Stimulated activated CD8-positive, alpha-beta memory T cell treated with anti-CD3 and anti-CD28 coated beads, Interleukin-15, amount 100 ng/mL, for 48 hours (primary cell): ENCODE results near the gene GFOD2.

Experiments used
- DNase-seq, 2 donors: peaks; one replicate each; pipeline ENCODE4 v3.0.0-alpha.2; 2020; ENCODE audit warnings: low read depth in 2 of 2

Gene GFOD2

DNA sequence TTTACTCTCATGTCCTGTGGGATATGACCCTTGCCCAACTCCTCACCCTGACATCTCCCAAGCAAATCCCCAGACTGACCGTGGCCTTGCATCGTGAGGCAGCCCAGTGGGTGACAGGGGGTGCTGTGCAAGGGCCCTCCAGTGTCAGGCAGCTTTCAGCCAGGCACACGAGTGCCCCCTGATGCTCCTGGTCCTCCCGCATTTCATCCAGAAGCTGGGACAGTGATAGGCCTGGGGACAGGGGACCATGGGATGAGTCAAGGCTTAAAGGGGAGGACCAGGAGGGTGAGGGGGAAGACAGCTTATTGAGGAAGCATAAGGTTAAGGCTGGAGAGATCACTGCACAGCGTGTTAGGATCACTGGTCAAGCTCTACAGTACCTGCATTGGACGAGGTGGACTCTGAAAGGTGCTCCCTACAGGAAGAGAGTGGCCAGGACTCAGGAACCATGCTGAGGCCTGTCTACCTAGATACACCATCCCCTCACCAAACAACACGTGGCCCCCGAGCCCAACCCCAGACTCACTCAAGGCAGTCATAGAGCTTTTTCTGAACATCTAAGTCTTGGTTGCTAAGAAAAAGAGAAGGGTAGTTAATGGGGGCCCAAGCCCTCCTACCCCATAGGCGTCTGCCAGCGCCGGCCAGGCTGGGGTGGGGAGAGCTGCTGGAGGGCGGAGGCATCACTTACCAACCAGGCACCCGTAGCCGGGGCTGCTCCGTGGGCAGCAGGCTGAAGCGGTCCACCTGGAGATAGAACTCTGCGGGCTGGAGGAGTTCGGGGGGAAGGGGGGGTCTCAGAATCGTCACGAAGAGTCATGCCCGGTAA, 60.1 kb downstream of the GFOD2 start:
- DNase-seq: no peak

DNA sequence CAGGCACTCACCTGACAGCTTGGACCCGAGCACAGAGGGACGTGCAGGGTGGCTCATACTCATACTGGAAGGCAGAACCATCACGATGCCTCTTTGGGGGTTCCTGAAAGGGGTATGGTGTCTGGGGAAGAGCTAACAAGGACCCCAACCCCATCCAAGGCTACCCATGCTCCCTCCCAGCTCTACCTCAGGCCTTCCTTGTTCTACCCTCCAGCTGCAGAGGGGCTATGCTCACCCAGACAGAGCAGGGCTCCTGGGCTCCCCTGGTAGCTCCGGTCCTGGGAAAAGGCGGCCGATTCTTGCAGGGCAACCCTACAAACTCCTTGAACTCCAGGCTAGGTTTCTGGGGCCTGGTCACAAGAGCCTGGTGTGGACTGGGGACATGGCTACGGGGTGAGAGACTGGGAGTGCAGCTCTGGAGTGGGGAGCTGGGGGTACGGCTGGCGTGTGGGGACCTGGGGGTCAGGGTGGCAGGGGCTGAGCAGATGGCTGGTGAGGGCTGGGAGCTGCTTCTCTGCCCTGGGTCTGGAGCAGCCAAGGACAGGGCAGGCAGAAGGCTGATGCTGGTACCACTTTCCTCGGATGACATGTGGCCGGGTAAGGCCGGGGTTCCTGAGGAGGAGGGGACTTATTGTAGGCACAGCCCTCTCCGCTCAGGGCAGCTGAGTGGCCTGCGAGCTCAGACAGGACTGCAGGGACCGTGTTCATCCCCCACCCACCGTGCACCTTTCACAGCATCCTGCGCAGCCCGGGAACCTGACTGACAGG, 61.2 kb downstream of the GFOD2 start:
- DNase-seq: no peak

DNA sequence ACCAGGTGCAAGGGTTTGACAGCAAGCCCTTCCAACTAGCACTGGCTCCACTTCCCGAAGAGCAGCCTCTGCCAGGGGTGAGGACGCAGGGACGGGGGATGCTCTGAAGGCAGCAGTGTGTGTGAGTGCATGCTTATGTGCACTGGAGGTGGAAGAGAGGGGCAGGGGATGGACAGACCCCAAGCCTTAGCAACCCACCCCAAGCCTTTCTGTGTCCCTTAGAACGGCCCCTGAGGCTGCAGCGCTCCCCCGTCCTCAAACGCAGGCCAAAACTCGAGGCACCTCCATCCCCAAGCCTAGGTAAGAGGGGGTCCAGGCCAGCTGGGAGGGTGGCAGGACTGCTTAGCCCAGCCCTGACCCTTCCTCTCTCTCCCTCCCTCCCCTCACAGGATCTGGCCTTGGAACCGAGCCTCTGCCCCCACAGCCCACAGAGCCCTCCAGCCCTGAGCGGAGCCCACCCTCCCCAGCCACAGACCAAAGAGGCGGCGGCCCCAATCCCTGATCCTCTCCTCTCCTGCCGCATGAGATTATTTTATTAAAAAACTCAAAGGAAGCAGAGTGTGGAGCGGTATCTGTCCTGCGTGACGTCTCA, 62.0 kb downstream of the GFOD2 start:
- no peak for DNase-seq

DNA sequence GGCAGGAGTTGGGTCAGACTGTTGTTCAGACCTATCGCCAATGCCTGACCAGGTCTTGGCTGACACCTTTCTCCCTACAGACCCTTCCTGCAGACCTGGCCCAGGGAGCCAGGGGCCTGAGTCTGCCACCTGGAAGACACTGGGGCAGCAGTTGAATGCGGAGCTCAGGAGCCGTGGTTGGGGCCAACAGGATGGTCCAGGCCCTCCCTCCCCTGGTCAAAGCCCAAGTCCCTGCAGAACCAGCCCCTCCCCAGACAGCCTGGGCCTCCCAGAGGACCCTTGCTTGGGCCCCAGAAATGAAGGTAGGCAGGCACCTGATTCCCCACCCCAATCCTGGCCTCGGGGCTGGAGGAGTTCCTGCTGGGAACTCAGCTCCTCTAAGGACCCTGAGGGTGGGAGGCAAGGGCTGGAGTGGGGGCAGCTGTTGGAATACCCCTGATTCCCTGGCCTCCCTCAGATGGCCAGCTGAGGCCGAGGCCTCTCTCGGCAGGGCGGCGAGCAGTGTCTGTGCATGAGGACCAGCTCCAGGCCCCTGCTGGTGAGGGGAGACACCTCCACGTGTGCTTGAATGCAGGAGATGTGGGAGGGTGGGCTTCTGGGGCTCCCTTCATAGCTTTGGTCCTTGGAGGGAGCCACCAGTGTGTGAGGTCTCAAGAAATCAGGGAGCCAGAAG, 62.6 kb downstream of the GFOD2 start:
- no peak for DNase-seq

DNA sequence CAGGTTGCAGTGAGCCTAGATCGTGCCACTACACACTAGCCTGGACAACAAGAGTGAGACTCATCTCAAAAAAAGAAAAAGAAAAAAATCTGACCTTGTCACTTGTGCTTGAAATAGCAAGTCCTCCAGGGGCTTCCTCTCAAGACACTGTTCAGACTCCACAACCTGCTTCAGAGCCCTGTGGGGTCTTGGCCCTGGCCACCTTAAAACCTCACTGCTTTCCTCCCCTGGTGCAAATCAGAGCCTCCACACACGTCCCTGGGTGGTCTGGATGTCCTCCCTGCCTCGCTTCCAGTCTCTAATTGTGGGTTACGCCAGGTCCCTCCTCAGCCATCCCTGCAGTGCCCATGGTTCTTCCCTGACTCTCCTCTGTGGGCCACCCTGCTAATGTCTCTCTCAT, 63.8 kb downstream of the GFOD2 start:
- no peak for DNase-seq

DNA sequence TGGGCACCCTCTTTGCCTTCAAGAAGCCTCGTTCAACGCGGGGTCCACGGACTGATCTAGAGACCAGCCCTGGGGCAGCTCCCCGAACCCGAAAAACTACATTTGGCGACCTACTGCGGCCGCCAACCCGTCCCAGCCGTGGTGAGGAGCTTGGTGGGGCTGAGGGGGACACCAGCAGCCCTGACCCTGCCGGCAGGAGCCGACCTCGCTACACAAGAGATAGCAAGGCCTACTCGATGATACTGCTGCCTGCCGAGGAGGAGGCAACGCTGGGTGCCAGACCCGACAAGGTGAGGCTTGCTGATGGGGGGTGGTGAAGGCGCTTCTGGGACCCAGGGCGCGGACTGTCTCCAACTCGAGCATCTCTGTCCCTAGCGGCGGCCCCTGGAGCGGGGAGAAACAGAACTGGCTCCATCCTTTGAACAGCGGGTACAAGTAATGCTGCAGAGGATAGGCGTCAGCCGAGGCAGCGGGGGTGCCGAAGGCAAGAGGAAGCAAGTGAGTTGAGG, 64.7 kb downstream of the GFOD2 start:
- no peak for DNase-seq

DNA sequence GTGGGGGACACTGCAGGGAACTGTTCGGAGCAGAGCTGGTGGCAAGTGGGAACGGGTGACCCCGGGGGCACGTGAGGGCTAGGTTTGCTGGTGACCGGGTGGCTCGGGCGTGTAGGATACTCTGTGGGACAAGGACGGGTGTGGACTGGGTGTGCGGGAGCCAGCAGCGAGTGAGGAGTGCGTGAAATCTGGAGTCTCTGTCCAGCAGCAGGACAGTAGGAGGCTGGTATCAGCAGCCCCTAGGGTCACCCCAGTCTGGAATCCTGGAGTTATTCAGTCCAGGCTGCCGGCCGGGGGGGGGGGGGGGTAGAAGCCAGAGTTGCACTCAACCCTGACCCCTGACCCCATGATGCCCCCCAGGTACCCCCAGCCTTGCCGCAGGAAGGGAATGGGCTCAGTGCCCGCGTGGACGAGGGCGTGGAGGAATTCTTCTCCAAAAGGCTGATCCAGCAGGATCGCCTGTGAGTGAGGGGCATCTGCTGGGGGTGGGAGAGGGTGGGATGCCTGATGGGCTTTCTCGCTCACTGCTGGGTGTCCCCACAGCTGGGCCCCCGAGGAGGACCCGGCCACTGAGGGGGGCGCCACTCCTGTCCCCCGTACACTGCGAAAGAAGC, 65.2 kb downstream of the GFOD2 start:
- DNase-seq: no peak

DNA sequence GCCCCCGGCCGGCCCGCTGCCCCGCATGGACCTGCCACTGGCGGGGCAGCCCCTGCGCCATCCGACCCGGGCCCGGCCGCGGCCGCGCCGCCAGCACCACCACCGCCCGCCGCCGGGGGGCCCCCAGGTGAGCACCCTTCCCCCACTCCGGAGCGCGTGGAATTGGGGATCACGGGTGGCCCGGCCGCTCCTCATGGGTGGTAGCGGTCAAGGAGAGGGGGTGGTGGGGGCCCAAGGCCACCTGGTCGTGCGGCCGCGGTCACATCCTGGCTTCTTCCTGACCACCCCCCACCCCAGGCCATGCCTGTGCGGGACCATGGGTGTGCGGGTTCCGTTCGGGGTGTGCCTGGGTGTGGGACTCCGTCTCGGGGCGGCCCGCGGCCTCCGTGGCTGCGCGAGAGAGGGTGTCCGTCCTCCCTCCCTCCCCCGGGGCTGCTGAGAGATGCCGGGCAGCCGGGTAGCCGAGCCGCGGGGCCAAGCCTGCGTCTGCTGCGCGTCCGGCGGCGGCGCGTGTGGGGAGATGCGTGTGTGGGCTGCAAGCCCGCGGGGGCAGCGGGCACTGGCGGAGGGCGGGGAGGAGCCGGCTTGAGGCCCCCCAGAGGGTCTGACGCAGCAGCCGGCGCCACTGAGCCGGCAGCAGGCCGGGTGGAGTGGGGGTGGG, 65.9 kb downstream of the GFOD2 start:
- no peak for DNase-seq

DNA sequence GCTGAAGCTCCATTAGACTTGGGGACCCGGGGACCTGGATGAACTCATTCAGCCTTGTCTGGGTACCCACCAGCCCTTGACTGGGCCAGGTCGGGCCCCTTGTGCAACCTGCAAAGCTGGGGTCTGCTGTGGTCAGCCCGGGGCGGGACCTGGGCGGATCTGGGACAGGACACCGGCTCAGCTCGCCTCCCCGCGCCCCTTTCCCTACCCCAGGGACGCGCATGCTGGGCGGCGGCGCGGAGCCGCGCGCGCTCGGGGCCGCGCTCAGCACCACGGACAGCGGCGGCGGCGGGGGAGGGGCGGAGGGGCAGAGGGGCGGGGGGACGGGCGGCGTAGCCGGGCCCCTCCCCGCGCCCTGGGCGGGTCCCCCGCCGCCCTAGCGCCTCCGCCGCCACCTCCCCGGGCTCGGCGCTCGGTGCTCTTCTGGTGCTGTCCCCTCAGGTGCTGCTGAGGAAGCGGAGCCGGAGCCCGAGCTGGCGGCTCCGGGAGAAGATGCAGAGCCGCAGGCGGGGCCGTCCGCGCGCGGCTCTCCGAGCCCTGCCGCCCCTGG, 66.5 kb downstream of the GFOD2 start:
- no peak for DNase-seq

DNA sequence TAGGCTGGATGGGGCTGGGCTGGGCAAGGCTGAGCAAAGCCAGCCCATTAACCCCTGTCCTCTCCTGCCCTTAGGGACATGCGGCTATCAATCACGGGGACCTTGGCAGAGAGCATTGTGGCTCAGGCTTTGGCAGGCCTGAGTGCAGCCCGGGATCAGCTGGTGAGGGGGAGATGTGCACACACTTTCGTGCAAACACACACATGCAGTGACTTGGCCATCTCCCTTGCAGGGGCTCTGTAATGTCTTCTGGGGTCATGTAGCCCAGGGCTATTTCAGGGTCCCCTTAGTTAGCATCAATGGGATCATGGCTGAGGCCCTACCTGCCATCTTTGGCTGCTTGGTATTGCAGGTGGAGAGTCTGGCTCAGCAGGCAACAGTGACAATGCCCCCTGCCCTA, 67.3 kb downstream of the GFOD2 start:
- no peak for DNase-seq

DNA sequence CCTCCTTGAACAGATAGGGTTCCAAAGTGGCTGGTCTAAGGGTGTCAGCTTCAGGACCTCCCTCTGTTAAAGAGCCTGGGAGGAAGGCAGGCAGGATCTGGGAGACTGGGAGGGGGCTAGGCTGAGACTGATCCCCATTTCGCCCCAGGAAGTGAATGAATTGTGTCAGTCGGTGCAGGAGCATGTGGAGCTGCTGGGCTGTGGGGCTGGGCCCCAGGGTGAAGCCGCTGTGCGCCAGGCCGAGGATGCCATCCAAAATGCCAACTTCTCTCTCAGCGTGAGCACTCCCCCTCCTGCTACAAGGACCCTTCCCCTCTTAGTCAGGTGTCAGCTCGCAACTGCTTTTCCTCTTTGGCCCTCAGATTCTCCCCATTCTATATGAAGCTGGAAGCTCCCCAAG, 68.1 kb downstream of the GFOD2 start:
- DNase-seq: no peak

DNA sequence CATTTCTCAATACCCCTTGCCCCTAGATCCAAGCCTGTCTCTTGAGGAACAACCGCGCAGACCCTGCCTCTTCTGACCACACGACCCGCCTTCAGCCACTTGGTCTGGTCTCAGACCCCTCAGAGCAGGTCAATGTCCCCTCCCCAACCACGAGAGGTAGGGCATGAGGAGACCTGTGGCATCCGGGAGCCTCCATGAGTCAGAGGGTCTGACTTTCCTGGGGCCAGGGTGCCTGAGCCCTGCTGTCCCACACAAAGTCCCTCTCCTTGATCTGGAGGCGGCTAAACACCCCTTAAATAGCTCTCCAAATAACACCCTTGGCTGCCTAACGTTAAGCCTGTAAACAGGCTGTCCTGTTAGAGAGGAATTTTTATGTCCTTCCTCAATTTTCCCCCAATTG, 69.1 kb downstream of the GFOD2 start:
- no peak for DNase-seq

DNA sequence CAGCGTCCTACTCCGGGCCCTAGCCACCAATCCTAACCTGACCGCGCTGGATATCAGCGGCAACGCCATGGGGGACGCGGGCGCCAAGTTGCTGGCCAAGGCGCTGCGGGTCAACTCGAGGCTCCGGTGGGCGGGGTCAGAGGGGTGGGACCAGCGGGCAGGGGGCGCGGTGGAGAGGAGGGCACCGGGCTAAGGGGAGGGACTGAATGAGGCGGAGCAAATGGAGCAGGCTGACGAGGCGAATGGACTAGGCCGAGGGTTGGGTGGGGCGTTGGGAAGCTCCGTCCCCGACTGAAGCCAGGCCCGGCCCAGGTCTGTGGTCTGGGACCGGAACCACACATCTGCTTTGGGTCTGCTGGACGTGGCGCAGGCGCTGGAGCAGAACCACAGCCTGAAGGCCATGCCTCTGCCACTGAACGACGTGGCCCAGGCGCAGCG, 69.6 kb downstream of the GFOD2 start:
- no peak for DNase-seq

DNA sequence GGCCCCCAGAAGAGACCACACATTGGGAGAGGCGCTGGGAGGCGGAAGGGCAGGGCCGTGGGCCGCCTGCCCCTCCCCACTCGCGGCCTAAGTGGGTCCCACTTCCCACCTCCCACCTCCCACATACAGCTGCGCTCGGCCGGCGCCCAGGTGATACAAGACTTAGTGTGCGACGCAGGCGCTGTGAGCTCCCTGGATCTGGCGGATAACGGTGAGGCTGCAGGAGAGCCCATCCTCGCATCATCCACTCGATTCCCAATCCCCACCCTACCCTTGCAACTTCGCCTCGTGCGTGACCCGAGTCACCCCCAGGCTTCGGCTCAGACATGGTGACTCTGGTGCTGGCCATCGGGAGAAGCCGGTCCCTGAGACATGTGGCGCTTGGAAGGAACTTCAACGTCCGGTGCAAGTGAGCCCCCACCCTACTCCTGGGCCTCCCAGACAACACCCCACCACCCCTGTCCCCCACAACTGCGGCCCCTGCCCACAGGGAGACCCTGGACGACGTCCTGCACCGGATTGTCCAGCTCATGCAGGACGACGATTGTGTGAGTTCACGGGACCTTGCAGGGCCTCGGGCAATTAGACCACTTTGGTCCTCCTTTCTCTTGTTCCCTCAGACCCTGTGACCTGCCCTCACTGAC, 70.2 kb downstream of the GFOD2 start:
- DNase-seq: no peak

DNA sequence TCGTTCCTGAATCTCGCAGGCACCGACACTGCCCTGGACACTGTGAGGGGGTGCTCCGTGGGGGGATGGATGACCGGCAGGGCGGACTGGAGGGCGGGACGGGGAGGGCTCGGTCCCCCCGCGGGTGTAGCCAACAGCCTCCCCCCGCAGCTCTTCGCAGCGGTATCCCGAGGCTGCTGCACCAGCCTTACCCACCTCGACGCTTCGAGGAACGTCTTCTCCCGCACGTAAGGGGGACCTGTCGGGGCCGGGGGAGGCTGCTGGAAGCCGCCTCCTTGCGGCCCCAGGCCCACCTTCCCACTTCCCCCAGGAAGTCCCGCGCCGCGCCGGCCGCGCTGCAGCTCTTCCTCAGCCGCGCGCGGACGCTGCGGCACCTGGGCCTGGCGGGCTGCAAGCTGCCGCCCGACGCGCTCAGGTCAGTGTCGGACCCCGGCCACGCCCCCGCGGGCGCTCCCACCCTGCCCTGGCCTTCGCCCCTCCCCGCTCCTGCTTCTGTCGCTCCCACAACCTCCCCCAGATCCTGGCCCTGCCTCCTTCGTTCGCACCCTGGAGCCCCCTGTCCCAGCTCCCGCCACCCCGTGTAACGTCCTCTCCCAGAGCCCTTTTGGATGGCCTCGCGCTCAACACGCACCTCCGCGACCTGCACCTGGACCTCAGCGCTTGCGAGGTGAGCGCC, 70.9 kb downstream of the GFOD2 start:
- DNase-seq: no peak

DNA sequence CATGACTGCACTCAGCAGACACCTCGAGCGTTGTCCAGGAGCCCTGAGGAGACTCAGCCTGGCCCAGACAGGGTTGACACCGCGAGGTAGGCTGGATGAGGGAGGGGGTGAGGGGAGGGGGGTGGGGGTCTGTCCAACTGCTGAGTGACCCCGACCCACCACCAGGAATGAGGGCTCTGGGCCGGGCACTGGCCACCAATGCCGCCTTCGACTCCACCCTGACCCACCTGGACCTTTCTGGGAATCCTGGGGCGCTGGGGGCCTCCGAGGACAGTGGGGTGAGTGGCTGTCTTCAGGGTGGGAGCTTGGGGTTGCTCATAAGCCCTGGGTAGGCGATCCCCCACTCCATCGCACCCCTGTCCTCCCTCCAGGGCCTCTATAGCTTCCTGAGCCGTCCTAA, 71.4 kb downstream of the GFOD2 start:
- DNase-seq: no peak

DNA sequence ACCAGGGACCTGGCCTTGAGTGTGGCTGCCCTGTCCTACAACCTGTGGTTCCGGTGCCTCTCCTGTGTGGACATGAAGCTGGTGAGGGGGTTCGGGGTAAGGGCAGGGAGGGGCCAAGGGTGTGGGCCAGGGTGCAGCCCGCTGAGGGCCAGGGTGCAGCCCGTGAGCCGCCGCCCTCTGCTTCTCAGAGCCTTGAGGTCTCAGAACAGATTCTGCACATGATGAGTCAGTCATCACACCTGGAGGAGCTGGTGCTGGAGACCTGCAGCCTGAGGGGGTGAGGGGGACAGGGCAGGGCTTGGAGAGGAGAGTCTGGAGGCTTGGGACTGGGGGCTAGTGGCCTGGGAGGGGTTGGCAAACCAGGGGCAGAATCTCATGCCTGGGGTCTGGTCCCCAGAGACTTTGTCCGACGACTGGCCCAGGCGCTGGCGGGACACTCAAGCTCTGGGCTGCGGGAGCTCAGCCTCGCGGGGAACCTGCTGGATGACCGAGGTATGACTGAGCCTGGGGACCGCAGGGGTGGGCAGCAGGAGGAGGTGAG, 71.9 kb downstream of the GFOD2 start:
- no peak for DNase-seq

DNA sequence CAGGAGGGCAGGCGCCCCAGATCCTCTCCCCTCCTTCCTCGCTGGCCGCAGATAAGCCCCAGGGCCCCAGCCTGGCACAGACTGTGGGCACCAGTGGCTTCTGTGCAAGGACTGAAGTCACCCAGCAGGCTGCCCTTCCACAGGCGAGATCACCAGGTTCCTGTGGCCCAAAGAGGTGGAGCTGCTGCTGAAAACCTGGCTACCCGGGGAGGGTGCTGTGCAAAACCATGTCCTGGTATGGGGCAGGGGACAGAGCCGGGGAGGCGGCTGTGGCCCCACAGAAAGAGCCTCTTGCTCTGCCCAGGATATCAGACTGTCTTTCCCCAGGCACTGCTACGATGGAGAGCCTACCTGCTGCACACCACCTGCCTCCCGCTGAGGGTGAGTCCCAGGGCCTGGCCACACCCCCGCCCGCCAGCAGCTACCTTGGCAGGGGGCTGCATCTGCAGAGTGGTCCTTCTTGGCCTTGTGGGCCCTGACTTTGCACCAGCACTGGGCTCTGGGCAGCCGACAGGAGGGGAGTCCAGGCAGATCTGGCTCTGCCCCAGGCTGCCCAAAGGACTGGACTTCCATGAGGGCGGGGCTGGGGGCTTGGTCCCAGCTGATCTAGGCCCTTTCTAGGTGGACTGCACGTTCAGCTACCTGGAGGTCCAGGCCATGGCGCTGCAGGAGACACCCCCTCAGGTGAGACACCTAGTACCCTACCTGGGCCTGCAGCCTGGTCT, 73.6 kb downstream of the GFOD2 start:
- DNase-seq: no peak

DNA sequence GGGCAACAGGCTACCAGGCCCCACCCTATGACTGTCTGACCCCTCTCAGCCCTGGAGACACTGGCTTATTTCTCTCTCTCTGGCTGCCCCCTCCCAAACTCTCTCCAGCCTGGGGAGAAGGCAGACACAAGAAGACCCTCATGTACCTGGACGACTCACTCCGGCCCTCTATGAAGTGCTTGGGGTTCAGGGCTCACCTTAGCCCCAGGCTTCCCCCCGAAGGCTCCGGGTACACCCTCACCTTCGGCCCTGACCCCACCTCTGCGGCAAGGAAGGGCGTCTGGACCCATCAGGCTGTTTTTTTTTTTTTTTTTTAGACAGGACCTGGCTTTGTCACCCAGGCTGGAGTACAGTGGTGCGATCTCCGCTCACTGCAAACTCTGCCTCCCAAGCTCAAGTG, 75.1 kb downstream of the GFOD2 start:
- no peak for DNase-seq
